B cell (primary cell): ENCODE measurements around the gene LZTR1. TPM values are rescaled to one million over a fixed set of nuclear protein-coding genes. Genes with fewer than 3 reads are reported as not detected.

Source experiments
- ATAC-seq: fragments of 200-7000 bp; cut with Tn5 transposase; one replicate; pipeline ENCODE4 v1.10.0; 2021; ENCODE audit warnings: low read depth, mild to moderate bottlenecking, moderate number of reproducible peaks, moderate library complexity
- CTCF ChIA-PET: fragments of 350-600 bp; sonication (Branson Sonifier 250); formaldehyde crosslinking; loops from one replicate; lab custom pipeline; 2021; ENCODE audit warnings: antibody characterized with exemption, inconsistent platforms; lab: Charles Lee
- POLR2A ChIA-PET: fragments of 350-600 bp; sonication (Branson Sonifier 250); formaldehyde crosslinking; loops from one replicate; lab custom pipeline; 2021; ENCODE audit warnings: antibody characterized with exemption; lab: Charles Lee
- DNase-seq: peaks from one replicate; pipeline ENCODE4 v3.0.0; 2013
- H2AFZ ChIP-seq: 2 replicates; pipeline ENCODE4 v1.6.1; 2012; ENCODE audit warnings: mild to moderate bottlenecking, low read depth, low read length; ENCODE audit not compliant: insufficient read depth, poor library complexity, severe bottlenecking
- H3K27ac ChIP-seq, 2 donors: 1 replicate in 1 of 2; 2 replicates in 1 of 2; pipeline ENCODE4 v1.5.1; 2012 to 2013; ENCODE audit warnings: low read length in 2 of 2, mild to moderate bottlenecking in 2 of 2, moderate library complexity in 1 of 2
- H3K27me3 ChIP-seq, 4 experiments: fragments of 200-600 bp in 1 of 4; sonication (generic) in 1 of 4; replicated peaks in 1 of 4; 1 replicate in 2 of 4; 2 replicates in 2 of 4; pipeline versions ENCODE4 v1.6.1 to v1.7.0; 2013 to 2016; ENCODE audit warnings: low read length in 3 of 4, mild to moderate bottlenecking in 2 of 4, mixed read lengths in 1 of 4, moderate library complexity in 1 of 4; ENCODE audit not compliant: insufficient read depth in 4 of 4, control insufficient read depth in 3 of 4; ENCODE audit errors: control extremely low read depth in 1 of 4
- H3K36me3 ChIP-seq, 2 experiments: replicated peaks in 1 of 2; 1 replicate in 1 of 2; 2 replicates in 1 of 2; pipeline versions ENCODE4 v1.6.1 to v1.7.1; 2013; ENCODE audit warnings: low read length in 1 of 2; ENCODE audit not compliant: insufficient read depth in 2 of 2, control insufficient read depth in 1 of 2; ENCODE audit errors: control extremely low read depth in 1 of 2, extremely low read depth in 1 of 2
- H3K4me1 ChIP-seq, 2 donors: fragments of 200-600 bp in 1 of 2; sonication (generic) in 1 of 2; 1 replicate in 1 of 2; 2 replicates in 1 of 2; pipeline versions ENCODE4 v1.5.1 to v1.6.1; 2013 to 2017; ENCODE audit warnings: low read length in 2 of 2; ENCODE audit not compliant: control insufficient read depth in 2 of 2, insufficient read depth in 2 of 2
- H3K4me2 ChIP-seq: replicated peaks from 2 replicates; pipeline ENCODE3; 2012; ENCODE audit warnings: mild to moderate bottlenecking, low read depth, low read length; ENCODE audit not compliant: poor library complexity, severe bottlenecking
- H3K4me3 ChIP-seq, 5 experiments: fragments of 200-600 bp in 1 of 5; sonication (generic) in 1 of 5; 1 replicate in 3 of 5; 2 replicates in 2 of 5; pipeline versions ENCODE4 v1.5.1 to v1.7.0; 2011 to 2016; ENCODE audit warnings: low read length in 4 of 5, mild to moderate bottlenecking in 4 of 5, low read depth in 2 of 5, control low read depth in 1 of 5, moderate library complexity in 1 of 5; ENCODE audit not compliant: insufficient read depth in 1 of 5; ENCODE audit errors: control extremely low read depth in 1 of 5, extremely low read depth in 1 of 5
- H3K79me2 ChIP-seq: fragments of 200-600 bp; sonication (generic); one replicate; pipeline ENCODE4 v1.6.0; 2016; ENCODE audit warnings: low read length; ENCODE audit not compliant: control insufficient read depth, insufficient read depth
- H3K9ac ChIP-seq: fragments of 200-600 bp; sonication (generic); 2 replicates; pipeline ENCODE4 v1.6.1; 2017; ENCODE audit warnings: mild to moderate bottlenecking, low read length, moderate library complexity
- H3K9me3 ChIP-seq, 3 donors: one replicate each; pipeline versions ENCODE4 v1.6.1 to v1.7.1; 2013; ENCODE audit warnings: low read length in 2 of 3; ENCODE audit not compliant: control insufficient read depth in 2 of 3, insufficient read depth in 1 of 3; ENCODE audit errors: control extremely low read depth in 1 of 3
- H4K20me1 ChIP-seq: 2 replicates; pipeline ENCODE4 v1.6.0; 2012; ENCODE audit warnings: mild to moderate bottlenecking, low read length; ENCODE audit not compliant: insufficient read depth, control insufficient read depth, poor library complexity, severe bottlenecking
- H3K27ac Mint-ChIP-seq: one replicate; pipeline ENCODE4 v1.8.0; 2021; ENCODE audit warnings: mixed read lengths
- H3K27me3 Mint-ChIP-seq: one replicate; pipeline ENCODE4 v1.8.0; 2021; ENCODE audit warnings: mixed read lengths
- H3K4me1 Mint-ChIP-seq: one replicate; pipeline ENCODE4 v1.8.0; 2021; ENCODE audit warnings: mixed read lengths
- H3K4me3 Mint-ChIP-seq: one replicate; pipeline ENCODE4 v1.8.0; 2021; ENCODE audit warnings: mixed read lengths
- H3K9me3 Mint-ChIP-seq: one replicate; pipeline ENCODE4 v1.8.0; 2022; ENCODE audit warnings: mixed read lengths; ENCODE audit not compliant: insufficient read depth
- CTCF ChIP-seq: fragments of 200-600 bp; IDR thresholded peaks from one replicate; pipeline ENCODE4 v1.8.0; 2022; ENCODE audit warnings: antibody characterized with exemption, mild to moderate bottlenecking
- EZH2 ChIP-seq: IDR thresholded peaks from 2 replicates; pipeline ENCODE4 v1.6.1; 2012; ENCODE audit warnings: borderline replicate concordance, low read depth, mild to moderate bottlenecking, moderate library complexity, low read length; ENCODE audit not compliant: insufficient read depth, poor library complexity, severe bottlenecking
- WGBS: methylation state at CpG from one replicate; pipeline ENCODE4 v1.1.5; 2013; ENCODE audit warnings: missing lambda C conversion rate; ENCODE audit not compliant: insufficient coverage; 5-methylcytosine and 5-hydroxymethylcytosine counted together
- intact Hi-C: fragments of 100-400 bp; cut with micrococcal nuclease; formaldehyde crosslinking; loops from one replicate; pipeline ENCODE4 v1.10.0; 2022
- polyA plus RNA-seq: library from polyadenylated mRNA; depleted of rRNA; stranded (reverse); fragments of >200 nt; gene quantifications from 2 replicates; pipeline ENCODE4 v1.2.3, GENCODE V29; 2012
- total RNA-seq, 2 donors: library from RNA; stranded (reverse); fragments of 120-200 nt in 1 of 2; gene quantifications; 1 replicate in 1 of 2; 2 replicates in 1 of 2; pipeline versions ENCODE4 v1.2.3 to v1.2.4, GENCODE V29; 2013 to 2022

LZTR1 gene
- total and polyA plus RNA-seq, 2 donors (not counting 1 experiment from before 2014, with no cell fraction given) = 75.7 to 94.8 TPM

- H3K9ac ChIP-seq = peak overlapping the region; percentile 62
- H4K20me1 ChIP-seq = no peaks in the 10 kb centered on the region
- no peaks in the 10 kb centered on the region for H3K9me3 ChIP-seq
- intact Hi-C loops = loop anchor here (1.0 to 5.0 kb wide), 4 partner anchors 11 to 311 kb away; partner anchors contain the start of genes LRRC74B, LZTR1 and THAP7
- peaks cover 14 to 24% of the 10 kb centered on the region in 2 donors for H3K4me1 ChIP-seq
- DNase-seq (no peak), ATAC-seq (no peak)
- Mint-ChIP-seq H3K27me3 (no peaks in the 10 kb centered on the region), H3K27ac (peak overlapping the region; percentile 91), H3K4me1 (peaks cover 24% of the 10 kb centered on the region), H3K9me3 (no peaks in the 10 kb centered on the region), H3K4me3 (peak overlapping the region; percentile 94)
- ChIA-PET POLR2A (interaction anchor here (0.5 to 2.0 kb wide), 2 partner anchors 11 to 617 kb away, joined by 6 to 11 read pairs; no protein-coding TSS in a partner anchor), CTCF (no interaction called here)
- H3K27me3 ChIP-seq = no peaks in the 10 kb centered on the region
- peak overlapping the region in 4 of 5 experiments; percentile 45 to 57 (median 52) for H3K4me3 ChIP-seq
- H3K79me2 ChIP-seq = no peaks in the 10 kb centered on the region
- peak overlapping the region; percentile 79 for H3K4me2 ChIP-seq
- TF ChIP-seq EZH2 (no peak), CTCF (no peak)
- 20% methylated on average over 23 of the region's 24 CpGs for WGBS
- H3K27ac ChIP-seq = peak overlapping the region; percentile 73 to 74
- peak overlapping the region; percentile 71 for H2AFZ ChIP-seq
- no peaks in the 10 kb centered on the region for H3K36me3 ChIP-seq
Measured at GRCh38 chr22:21013657-21014201, 31.6 kb downstream of the LZTR1 start.

- Mint-ChIP-seq H3K4me1 (peaks cover 24% of the 10 kb centered on the region), H3K4me3 (peak overlapping the region; percentile 94), H3K27me3 (no peaks in the 10 kb centered on the region), H3K27ac (peak overlapping the region; percentile 91), H3K9me3 (no peaks in the 10 kb centered on the region)
- ChIA-PET CTCF (no interaction called here), POLR2A (interaction anchor here (0.5 to 2.0 kb wide), 2 partner anchors 11 to 616 kb away, joined by 6 to 11 read pairs; no protein-coding TSS in a partner anchor)
- H3K4me2 ChIP-seq = peak overlapping the region; percentile 79
- DNase-seq (peak; percentile 95), ATAC-seq (peak; percentile 95)
- no peaks in the 10 kb centered on the region for H3K79me2 ChIP-seq
- H2AFZ ChIP-seq = peak overlapping the region; percentile 71
- H3K27ac ChIP-seq = peak overlapping the region; percentile 73 to 74
- TF ChIP-seq EZH2 (no peak), CTCF (no peak)
- 1% methylated on average over 40 of the region's 40 CpGs for WGBS
- no peaks in the 10 kb centered on the region for H4K20me1 ChIP-seq
- H3K9me3 ChIP-seq = no peaks in the 10 kb centered on the region
- H3K36me3 ChIP-seq = no peaks in the 10 kb centered on the region
- H3K9ac ChIP-seq = peak overlapping the region; percentile 62
- H3K4me3 ChIP-seq = peak overlapping the region in 4 of 5 experiments; percentile 45 to 57 (median 52)
- intact Hi-C loops = loop anchor here (1.0 to 5.0 kb wide), 4 partner anchors 12 to 312 kb away; partner anchors contain the start of genes LRRC74B, LZTR1 and THAP7
- H3K27me3 ChIP-seq = no peaks in the 10 kb centered on the region
- H3K4me1 ChIP-seq = peaks cover 14 to 24% of the 10 kb centered on the region in 2 donors
Measured at GRCh38 chr22:21014202-21014725, 32.2 kb downstream of the LZTR1 start.
